WTC11 (cell line): ENCODE data around the gene ANKRD22. TPM values are rescaled to one million over a fixed set of nuclear protein-coding genes. Genes with fewer than 3 reads are reported as not detected.
A peak's percentile ranks its signal among the peaks of the same experiment; 100 is the strongest.
"Not testable (repeated sequence)": the region's sequence is repeated elsewhere in the genome, so short reads cannot be mapped to it uniquely, and the experiment has no call there.

ENCODE experiments used
- ATAC-seq: fragments of 200-7000 bp; cut with Tn5 transposase; 2 replicates; pipeline ENCODE4 v1.10.0; 2021; ENCODE audit warnings: mild to moderate bottlenecking, moderate library complexity
- CTCF ChIA-PET: fragments of 300-600 bp; sonication (Branson Sonifier 250); formaldehyde crosslinking; loops from one replicate; lab custom pipeline; 2021; ENCODE audit warnings: antibody characterized with exemption; lab: Charles Lee
- POLR2A ChIA-PET: fragments of 350-600 bp; sonication (Branson Sonifier 250); formaldehyde crosslinking; loops from one replicate; lab custom pipeline; 2021; ENCODE audit warnings: antibody characterized with exemption; lab: Charles Lee
- DNase-seq: peaks from one replicate; pipeline ENCODE4 v3.0.0; 2021; ENCODE audit warnings: low spot score
- H3K27ac Mint-ChIP-seq: 2 replicates; pipeline ENCODE4 v1.8.0; 2021; ENCODE audit warnings: mixed read lengths
- H3K27me3 Mint-ChIP-seq: 2 replicates; pipeline ENCODE4 v1.8.0; 2021; ENCODE audit warnings: low read depth, mild to moderate bottlenecking, moderate library complexity, mixed read lengths
- H3K36me3 Mint-ChIP-seq: 2 replicates; pipeline ENCODE4 v1.8.0; 2021; ENCODE audit warnings: mixed read lengths
- H3K4me1 Mint-ChIP-seq: 2 replicates; pipeline ENCODE4 v1.8.0; 2022; ENCODE audit warnings: mixed read lengths
- H3K4me3 Mint-ChIP-seq: 2 replicates; pipeline ENCODE4 v1.8.0; 2021; ENCODE audit warnings: mild to moderate bottlenecking, moderate library complexity, mixed read lengths
- H3K9me3 Mint-ChIP-seq: 2 replicates; pipeline ENCODE4 v1.8.0; 2021; ENCODE audit warnings: mixed read lengths
- ARID4B ChIP-seq: sonication (generic); formaldehyde crosslinking; IDR thresholded peaks from 2 replicates; pipeline ENCODE4 v1.8.0; 2023; ENCODE audit warnings: missing genetic modification reagents, mild to moderate bottlenecking, borderline replicate concordance
- E2F1 ChIP-seq: sonication (generic); formaldehyde crosslinking; IDR thresholded peaks from 2 replicates; pipeline ENCODE4 v1.8.0; 2022; ENCODE audit warnings: mild to moderate bottlenecking, missing genetic modification reagents
- ELF4 ChIP-seq: sonication (generic); formaldehyde crosslinking; IDR thresholded peaks from 2 replicates; pipeline ENCODE4 v1.8.1; 2022; ENCODE audit warnings: low read depth, mild to moderate bottlenecking, moderate library complexity, missing genetic modification reagents
- ETV6 ChIP-seq: sonication (generic); formaldehyde crosslinking; IDR thresholded peaks from 2 replicates; pipeline ENCODE4 v1.8.1; 2022; ENCODE audit warnings: mild to moderate bottlenecking, missing genetic modification reagents
- GABPB1 ChIP-seq: sonication (generic); formaldehyde crosslinking; IDR thresholded peaks from 2 replicates; pipeline ENCODE4 v1.8.1; 2023; ENCODE audit warnings: mild to moderate bottlenecking, missing genetic modification reagents
- GTF2I ChIP-seq: fragments of 250-450 bp; sonication (Bioruptor Pico); conservative IDR thresholded peaks from 2 replicates; pipeline ENCODE4 v1.4.0; 2021; ENCODE audit warnings: mild to moderate bottlenecking
- IRF2 ChIP-seq: sonication (generic); formaldehyde crosslinking; IDR thresholded peaks from 2 replicates; pipeline ENCODE4 v1.8.0; 2022; ENCODE audit warnings: low read depth, missing genetic modification reagents, borderline replicate concordance
- JAZF1 ChIP-seq: fragments of 250-450 bp; sonication (Bioruptor Pico); IDR thresholded peaks from 2 replicates; pipeline ENCODE4 v1.9.0; 2021; ENCODE audit warnings: moderate library complexity, mild to moderate bottlenecking, inconsistent platforms
- NFATC4 ChIP-seq: fragments of 250-450 bp; sonication (Bioruptor Pico); IDR thresholded peaks from 2 replicates; pipeline ENCODE4 v1.9.0; 2021; ENCODE audit warnings: mild to moderate bottlenecking
- NR3C1 ChIP-seq: sonication (generic); formaldehyde crosslinking; conservative IDR thresholded peaks from 2 replicates; pipeline ENCODE4 v1.8.1; 2023; ENCODE audit warnings: low read depth, mild to moderate bottlenecking, missing genetic modification reagents
- RORB ChIP-seq: fragments of 250-450 bp; sonication (Bioruptor Pico); IDR thresholded peaks from 2 replicates; pipeline ENCODE4 v1.9.0; 2021; ENCODE audit warnings: mild to moderate bottlenecking
- SOX15 ChIP-seq: fragments of 250-450 bp; sonication (Bioruptor Pico); IDR thresholded peaks from 2 replicates; pipeline ENCODE4 v1.9.0; 2021; ENCODE audit warnings: mild to moderate bottlenecking
- TEAD1 ChIP-seq: sonication (generic); formaldehyde crosslinking; IDR thresholded peaks from 2 replicates; pipeline ENCODE4 v1.8.0; 2022; ENCODE audit warnings: mild to moderate bottlenecking, missing genetic modification reagents
- ZMAT4 ChIP-seq: fragments of 250-450 bp; sonication (Bioruptor Pico); IDR thresholded peaks from 2 replicates; pipeline ENCODE4 v1.9.0; 2021; ENCODE audit warnings: mild to moderate bottlenecking
- ZNF281 ChIP-seq: sonication (generic); formaldehyde crosslinking; IDR thresholded peaks from 2 replicates; pipeline ENCODE4 v1.8.0; 2023; ENCODE audit warnings: mild to moderate bottlenecking, missing genetic modification reagents
- ZNF423 ChIP-seq: fragments of 250-450 bp; sonication (Bioruptor Pico); IDR thresholded peaks from 2 replicates; pipeline ENCODE4 v2.1.2; 2022; ENCODE audit warnings: mild to moderate bottlenecking, moderate library complexity
- total RNA-seq: library from RNA; stranded (reverse); gene quantifications from 3 replicates; pipeline ENCODE4 v1.2.3, GENCODE V29; 2021
- TF ChIP-seq, protein P1 (sequence below): sonication (generic); formaldehyde crosslinking; IDR thresholded peaks from 2 replicates; pipeline ENCODE4 v1.8.0; 2023; ENCODE audit warnings: missing genetic modification reagents
- TF ChIP-seq, protein P2 (sequence below): sonication (generic); formaldehyde crosslinking; IDR thresholded peaks from 2 replicates; pipeline ENCODE4 v1.8.0; 2022; ENCODE audit warnings: mild to moderate bottlenecking, missing genetic modification reagents

The ANKRD22 gene
- total RNA-seq, 1 experiment from 2014 or later: not detected

- DNase-seq: no peak
- CTCF ChIA-PET: interaction anchor here (0.7 kb wide), 1 partner anchor 9 kb away, joined by 4 read pairs; no protein-coding TSS in a partner anchor
- Mint-ChIP-seq H3K4me1 (peaks cover 38% of the 10 kb centered on the region), H3K36me3 (no peaks in the 10 kb centered on the region), H3K9me3 (no peaks in the 10 kb centered on the region), H3K27ac (no peak overlapping the region), H3K27me3 (no peaks in the 10 kb centered on the region), H3K4me3 (no peak overlapping the region)
- peak; percentile 57 for ATAC-seq
- POLR2A ChIA-PET: interaction anchor here (0.8 kb wide), 1 partner anchor 165 kb away, joined by 3 read pairs; no protein-coding TSS in a partner anchor
- TF ChIP-seq, protein P1, sequence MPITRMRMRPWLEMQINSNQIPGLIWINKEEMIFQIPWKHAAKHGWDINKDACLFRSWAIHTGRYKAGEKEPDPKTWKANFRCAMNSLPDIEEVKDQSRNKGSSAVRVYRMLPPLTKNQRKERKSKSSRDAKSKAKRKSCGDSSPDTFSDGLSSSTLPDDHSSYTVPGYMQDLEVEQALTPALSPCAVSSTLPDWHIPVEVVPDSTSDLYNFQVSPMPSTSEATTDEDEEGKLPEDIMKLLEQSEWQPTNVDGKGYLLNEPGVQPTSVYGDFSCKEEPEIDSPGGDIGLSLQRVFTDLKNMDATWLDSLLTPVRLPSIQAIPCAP (CRISPR knock-in tag): no peak
- TF ChIP-seq TEAD1 (CRISPR knock-in tag) (no peak), ZNF423 (no peak)
These were observed 34.9 kb upstream of the ANKRD22 start for GRCh38 chr10:88886557-88886956.

GRCh38 chr10:88883448-88883809, 31.8 kb upstream of the ANKRD22 start:
- Mint-ChIP-seq H3K27ac (no peak overlapping the region), H3K4me1 (peaks cover 48% of the 10 kb centered on the region), H3K9me3 (no peaks in the 10 kb centered on the region), H3K36me3 (no peaks in the 10 kb centered on the region), H3K4me3 (no peak overlapping the region)
- ATAC-seq: no peak
- no peak for TF ChIP-seq ELF4 (CRISPR knock-in tag)
- no peak for TF ChIP-seq ZNF281
- no peak for TF ChIP-seq GTF2I (CRISPR knock-in tag)
- TF ChIP-seq ZMAT4: no peak
- TF ChIP-seq ETV6 (CRISPR knock-in tag): no peak
- TF ChIP-seq, protein P2, sequence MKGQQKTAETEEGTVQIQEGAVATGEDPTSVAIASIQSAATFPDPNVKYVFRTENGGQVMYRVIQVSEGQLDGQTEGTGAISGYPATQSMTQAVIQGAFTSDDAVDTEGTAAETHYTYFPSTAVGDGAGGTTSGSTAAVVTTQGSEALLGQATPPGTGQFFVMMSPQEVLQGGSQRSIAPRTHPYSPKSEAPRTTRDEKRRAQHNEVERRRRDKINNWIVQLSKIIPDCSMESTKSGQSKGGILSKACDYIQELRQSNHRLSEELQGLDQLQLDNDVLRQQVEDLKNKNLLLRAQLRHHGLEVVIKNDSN (CRISPR knock-in tag): no peak
- TF ChIP-seq SOX15 (CRISPR knock-in tag): no peak
- TF ChIP-seq NR3C1 (CRISPR knock-in tag): no peak
- TF ChIP-seq GABPB1: no peak
- TF ChIP-seq, all 79 proteins: peak for 0
- peaks cover 12% of the 10 kb centered on the region for H3K27me3 Mint-ChIP-seq
- ChIA-PET POLR2A (no interaction called here), CTCF (no interaction called here)
- DNase-seq: no peak

GRCh38 chr10:88882646-88883447, 31.2 kb upstream of the ANKRD22 start:
- peaks cover 15% of the 10 kb centered on the region for H3K27me3 Mint-ChIP-seq
- CTCF ChIA-PET, H3K4me3 Mint-ChIP-seq: not testable (repeated sequence)

DNA sequence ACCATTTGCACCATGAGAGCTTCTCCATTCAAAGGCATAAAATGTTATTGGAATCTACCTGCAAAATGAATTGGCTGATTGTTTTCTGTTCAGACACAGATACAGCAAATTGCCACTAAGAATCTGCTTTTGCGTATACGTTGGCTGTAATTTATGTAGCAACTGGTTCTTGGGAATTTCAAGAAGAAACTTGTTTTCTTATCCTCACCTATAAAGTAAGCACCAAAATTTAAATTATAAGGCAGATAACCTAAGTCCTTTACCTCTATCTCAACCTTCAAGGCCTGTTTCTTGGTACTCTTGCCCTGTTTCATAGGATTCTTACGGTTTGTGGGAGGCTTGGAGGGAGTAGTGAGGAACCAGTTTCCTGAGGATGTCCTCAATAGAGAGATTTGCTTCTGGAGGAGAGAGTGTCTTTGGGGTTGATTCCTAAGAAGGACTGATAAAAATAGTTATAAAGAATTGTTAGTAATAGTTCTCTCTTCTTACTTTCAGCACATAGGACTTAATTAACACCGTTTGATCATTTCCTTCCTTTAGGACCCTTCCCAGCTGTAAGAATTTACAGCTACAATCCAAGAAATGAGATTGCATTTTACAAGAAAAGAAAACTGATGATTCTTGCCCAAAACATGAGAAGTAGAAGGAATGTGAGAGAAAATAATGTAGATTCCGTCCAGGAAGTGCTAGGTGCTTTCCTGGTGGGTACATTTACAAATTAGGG, 30.4 kb upstream of the ANKRD22 start:
- H3K9me3 Mint-ChIP-seq: no peaks in the 10 kb centered on the region
- H3K4me3 Mint-ChIP-seq: peak overlapping the region; percentile 88
- H3K4me1 Mint-ChIP-seq: peaks cover 59% of the 10 kb centered on the region
- no peak for DNase-seq
- H3K27ac Mint-ChIP-seq: no peak overlapping the region
- H3K27me3 Mint-ChIP-seq: peaks cover 15% of the 10 kb centered on the region
- ATAC-seq: no peak
- CTCF ChIA-PET: interaction anchor here (0.9 to 1.0 kb wide), 2 partner anchors 51 to 53 kb away, joined by 3 to 5 read pairs; no protein-coding TSS in a partner anchor
- H3K36me3 Mint-ChIP-seq: no peaks in the 10 kb centered on the region
- POLR2A ChIA-PET: no interaction called here
- TF ChIP-seq RORB (CRISPR knock-in tag) (no peak), NFATC4 (CRISPR knock-in tag) (no peak), JAZF1 (CRISPR knock-in tag) (no peak), ARID4B (CRISPR knock-in tag) (no peak), IRF2 (CRISPR knock-in tag) (no peak), E2F1 (CRISPR knock-in tag) (no peak)

More at GRCh38 chr10:88882646-88883447, 31.2 kb upstream of the ANKRD22 start:
- ATAC-seq, H3K36me3 Mint-ChIP-seq, H3K27ac Mint-ChIP-seq, POLR2A ChIA-PET, DNase-seq, H3K9me3 Mint-ChIP-seq: not testable (repeated sequence)
- peaks cover 54% of the 10 kb centered on the region for H3K4me1 Mint-ChIP-seq
